ENCODE results near the gene MTF2. TPM values are rescaled to one million over a fixed set of nuclear protein-coding genes. Genes with fewer than 3 reads are reported as not detected.
A peak's percentile ranks its signal among the peaks of the same experiment; 100 is the strongest.
"Not testable (repeated sequence)": the region's sequence is repeated elsewhere in the genome, so short reads cannot be mapped to it uniquely, and the experiment has no call there.

MTF2 gene
- polyA plus RNA-seq, 4 donors: 6.5 to 29.1 (median 9.2) TPM

- 35 to 47% (median 35%) methylated on average over 1 of the region's 1 CpG for WGBS, 3 donors
- FAIRE-seq: no peak
- peaks cover 0 to 3% (median 0%) of the 10 kb centered on the region in 3 donors for H3K4me1 ChIP-seq (ENCODE audit: control insufficient read depth in 3 of 3, insufficient read depth in 2 of 3, low read depth in 1 of 3, low read length in 2 of 3)
- peaks cover 0 to 11% of the 10 kb centered on the region in 2 donors for H3K9me3 ChIP-seq (ENCODE audit: control insufficient read depth in 2 of 2, insufficient read depth in 1 of 2, low read depth in 1 of 2, low read length in 1 of 2)
- no peak overlapping the region for H3K27ac ChIP-seq (ENCODE audit: low read depth in 1 of 3, low read length in 2 of 3)
- DNase-seq: no peak
- H3K36me3 ChIP-seq (ENCODE audit: control insufficient read depth in 3 of 3, insufficient read depth in 2 of 3, low read depth in 1 of 3, low read length in 3 of 3): peaks cover 0 to 7% (median 0%) of the 10 kb centered on the region in 3 donors
- no peaks in the 10 kb centered on the region for H3K27me3 ChIP-seq (ENCODE audit: control insufficient read depth in 3 of 3, insufficient read depth in 3 of 3, low read length in 3 of 3)
- H3K4me3 ChIP-seq (ENCODE audit: low read depth in 1 of 3, low read length in 3 of 3): no peak overlapping the region
Observed at GRCh38 chr1:93171549-93172034, 92.5 kb downstream of the MTF2 start.

DNA sequence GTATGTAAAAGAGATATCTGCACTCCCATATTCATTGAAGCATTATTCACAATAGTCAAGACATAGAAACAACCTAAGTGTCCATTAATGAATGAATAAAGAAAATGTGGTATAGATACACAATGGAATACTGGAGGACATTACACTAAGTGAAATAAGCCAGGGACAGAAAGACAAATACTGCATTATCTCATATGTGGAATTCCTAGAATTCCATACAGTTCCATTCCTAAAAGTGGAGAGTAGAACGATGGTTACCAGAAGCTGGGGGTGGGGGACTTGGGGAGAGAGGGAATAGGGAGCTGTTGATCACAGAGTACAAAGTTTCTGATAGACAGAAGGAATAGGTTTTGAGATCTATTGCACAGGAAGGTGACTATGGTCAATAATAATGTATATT lies 93.7 kb downstream of the MTF2 start:
- H3K27ac ChIP-seq (ENCODE audit: low read depth in 1 of 3, low read length in 2 of 3): no peak overlapping the region
- H3K27me3 ChIP-seq (ENCODE audit: control insufficient read depth in 3 of 3, insufficient read depth in 3 of 3, low read length in 3 of 3): no peaks in the 10 kb centered on the region
- peaks cover 0 to 11% of the 10 kb centered on the region in 2 donors for H3K9me3 ChIP-seq (ENCODE audit: control insufficient read depth in 2 of 2, insufficient read depth in 1 of 2, low read depth in 1 of 2, low read length in 1 of 2)
- H3K4me3 ChIP-seq (ENCODE audit: low read depth in 1 of 3, low read length in 3 of 3): no peak overlapping the region
- peaks cover 0 to 7% (median 0%) of the 10 kb centered on the region in 3 donors for H3K4me1 ChIP-seq (ENCODE audit: control insufficient read depth in 3 of 3, insufficient read depth in 2 of 3, low read depth in 1 of 3, low read length in 2 of 3)
- no peak for DNase-seq
- 35 to 83% (median 71%) methylated on average over 1 of the region's 1 CpG for WGBS, 3 donors
- peaks cover 0 to 11% (median 0%) of the 10 kb centered on the region in 3 donors for H3K36me3 ChIP-seq (ENCODE audit: control insufficient read depth in 3 of 3, insufficient read depth in 2 of 3, low read depth in 1 of 3, low read length in 3 of 3)
- no peak for FAIRE-seq

GRCh38 chr1:93174638-93175037 lies 95.6 kb downstream of the MTF2 start:
- H3K36me3 ChIP-seq (ENCODE audit: control insufficient read depth in 3 of 3, insufficient read depth in 2 of 3, low read depth in 1 of 3, low read length in 3 of 3): peaks cover 0 to 11% (median 0%) of the 10 kb centered on the region in 3 donors
- not testable (repeated sequence) for H3K4me3 ChIP-seq (ENCODE audit: low read depth in 1 of 3, low read length in 3 of 3); H3K27me3 ChIP-seq (ENCODE audit: control insufficient read depth in 3 of 3, insufficient read depth in 3 of 3, low read length in 3 of 3); DNase-seq; H3K27ac ChIP-seq (ENCODE audit: low read depth in 1 of 3, low read length in 2 of 3); FAIRE-seq; H3K4me1 ChIP-seq (ENCODE audit: control insufficient read depth in 3 of 3, insufficient read depth in 2 of 3, low read depth in 1 of 3, low read length in 2 of 3)
- 95 to 99% (median 98%) methylated on average over 3 of the region's 3 CpGs for WGBS, 3 donors
- peaks cover 0 to 11% of the 10 kb centered on the region in 2 donors for H3K9me3 ChIP-seq (ENCODE audit: control insufficient read depth in 2 of 2, insufficient read depth in 1 of 2, low read depth in 1 of 2, low read length in 1 of 2)

DNA sequence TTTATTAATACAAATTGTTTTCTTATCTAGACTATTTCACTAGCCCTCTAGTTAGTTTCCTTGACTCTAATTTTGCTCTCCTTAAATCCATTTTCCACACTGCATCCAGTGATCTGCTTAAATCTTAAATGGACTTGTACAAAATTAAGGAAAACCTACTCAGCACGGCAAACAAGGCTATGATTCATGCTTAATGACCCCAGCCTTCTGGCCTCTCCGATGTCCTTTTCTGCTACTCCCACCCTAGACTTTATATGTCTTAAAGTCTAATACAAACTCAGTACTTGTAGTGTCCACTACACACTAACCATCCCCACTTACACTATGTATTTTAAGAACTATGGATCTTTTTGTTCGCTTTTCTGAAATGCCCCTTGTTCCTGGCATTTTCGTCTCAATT lies 98.9 kb downstream of the MTF2 start:
- H3K4me3 ChIP-seq (ENCODE audit: low read depth in 1 of 3, low read length in 3 of 3): peak overlapping the region in 2 of 3 donors; percentile 18 to 68
- peak in 1 of 2 donors; percentile 16 for DNase-seq
- 22 to 37% (median 25%) methylated on average over 4 of the region's 4 CpGs for WGBS, 3 donors
- H3K36me3 ChIP-seq (ENCODE audit: control insufficient read depth in 3 of 3, insufficient read depth in 2 of 3, low read depth in 1 of 3, low read length in 3 of 3): peaks cover 0 to 7% (median 0%) of the 10 kb centered on the region in 3 donors
- no peaks in the 10 kb centered on the region for H3K27me3 ChIP-seq (ENCODE audit: control insufficient read depth in 3 of 3, insufficient read depth in 3 of 3, low read length in 3 of 3)
- H3K9me3 ChIP-seq (ENCODE audit: control insufficient read depth in 2 of 2, insufficient read depth in 1 of 2, low read depth in 1 of 2, low read length in 1 of 2): no peaks in the 10 kb centered on the region
- peaks cover 0 to 6% (median 4%) of the 10 kb centered on the region in 3 donors for H3K4me1 ChIP-seq (ENCODE audit: control insufficient read depth in 3 of 3, insufficient read depth in 2 of 3, low read depth in 1 of 3, low read length in 2 of 3)
- H3K27ac ChIP-seq (ENCODE audit: low read depth in 1 of 3, low read length in 2 of 3): no peak overlapping the region
- no peak for FAIRE-seq

- Histone ChIP-seq H3K9me3 (ENCODE audit: control insufficient read depth in 2 of 2, insufficient read depth in 1 of 2, low read depth in 1 of 2, low read length in 1 of 2) (no peaks in the 10 kb centered on the region), H3K27me3 (ENCODE audit: control insufficient read depth in 3 of 3, insufficient read depth in 3 of 3, low read length in 3 of 3) (no peaks in the 10 kb centered on the region), H3K4me1 (ENCODE audit: control insufficient read depth in 3 of 3, insufficient read depth in 2 of 3, low read depth in 1 of 3, low read length in 2 of 3) (peaks cover 0 to 6% (median 4%) of the 10 kb centered on the region in 3 donors), H3K27ac (ENCODE audit: low read depth in 1 of 3, low read length in 2 of 3) (no peak overlapping the region), H3K36me3 (ENCODE audit: control insufficient read depth in 3 of 3, insufficient read depth in 2 of 3, low read depth in 1 of 3, low read length in 3 of 3) (peaks cover 0 to 7% (median 0%) of the 10 kb centered on the region in 3 donors), H3K4me3 (ENCODE audit: low read depth in 1 of 3, low read length in 3 of 3) (peak overlapping the region in 2 of 3 donors; percentile 18 to 68)
- DNase-seq (peak; percentile 13 to 35), FAIRE-seq (no peak)
- WGBS, 3 donors: 8 to 26% (median 14%) methylated on average over 5 of the region's 5 CpGs
Observed at GRCh38 chr1:93178418-93178817, 99.3 kb downstream of the MTF2 start.

DNA sequence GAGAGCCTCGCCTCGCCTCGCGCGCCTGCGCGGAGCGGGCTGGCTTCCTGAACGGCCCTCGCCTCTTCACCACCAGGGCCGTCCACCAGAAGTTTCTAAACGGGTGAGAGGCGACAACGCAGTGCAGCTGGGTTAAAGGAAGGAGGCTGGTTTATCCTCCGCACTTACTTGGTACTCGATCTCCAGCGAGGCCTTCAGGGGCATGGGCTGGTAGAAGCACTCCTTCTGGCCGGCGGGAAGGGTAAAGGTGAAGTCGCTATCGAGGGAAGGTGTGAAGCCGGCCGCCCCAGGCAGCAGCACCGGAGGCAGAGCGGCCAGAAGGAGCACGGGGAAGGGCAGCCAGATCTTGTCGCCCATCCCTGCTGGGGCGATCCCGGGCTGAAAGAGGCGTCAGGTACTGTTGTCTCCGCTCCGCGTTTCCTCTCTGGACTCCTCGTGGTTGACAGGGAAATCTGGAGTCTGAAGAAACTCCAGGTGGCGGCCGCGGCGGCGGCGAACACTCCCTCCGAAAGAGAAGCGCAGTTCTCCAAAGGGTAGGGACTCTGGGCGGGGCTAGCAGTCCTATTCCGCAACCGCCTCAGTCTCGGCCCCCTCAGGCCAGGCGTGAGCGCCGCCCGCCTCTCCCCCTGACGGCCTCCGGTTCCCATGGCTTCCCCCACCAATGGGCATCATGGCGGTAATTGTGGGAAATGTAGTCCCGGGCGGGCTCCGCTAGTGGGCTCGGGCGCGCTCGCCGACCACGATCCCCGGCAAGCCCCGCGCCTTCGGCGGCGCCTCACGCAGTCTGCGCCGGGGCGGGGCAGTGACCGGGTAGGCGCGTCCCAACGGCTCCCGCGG lies 101.0 kb downstream of the MTF2 start, which contains the start of gene TMED5:
Gene TMED5 (minus strand): TSS at position 528 of the 837 bp plus-strand sequence. CDS start 171 bp downstream, at position 357.
- Histone ChIP-seq H3K27ac (ENCODE audit: low read depth in 1 of 3, low read length in 2 of 3) (peak within 1 kb of the TSS; percentile 95 to 97 (median 97)), H3K9me3 (ENCODE audit: control insufficient read depth in 2 of 2, insufficient read depth in 1 of 2, low read depth in 1 of 2, low read length in 1 of 2) (no peaks in the 10 kb centered on the region), H3K27me3 (ENCODE audit: control insufficient read depth in 3 of 3, insufficient read depth in 3 of 3, low read length in 3 of 3) (no peaks in the 10 kb centered on the region), H3K4me3 (ENCODE audit: low read depth in 1 of 3, low read length in 3 of 3) (peak within 1 kb of the TSS; percentile 48 to 86 (median 68)), H3K36me3 (ENCODE audit: control insufficient read depth in 3 of 3, insufficient read depth in 2 of 3, low read depth in 1 of 3, low read length in 3 of 3) (peaks cover 0 to 7% (median 0%) of the 10 kb centered on the region in 3 donors), H3K4me1 (ENCODE audit: control insufficient read depth in 3 of 3, insufficient read depth in 2 of 3, low read depth in 1 of 3, low read length in 2 of 3) (peaks cover 0 to 6% (median 4%) of the 10 kb centered on the region in 3 donors)
- FAIRE-seq: no peak
- WGBS, 3 donors: 0% methylated on average over 75 to 78 of the region's 78 CpGs
- peak; percentile 99 for DNase-seq

DNA sequence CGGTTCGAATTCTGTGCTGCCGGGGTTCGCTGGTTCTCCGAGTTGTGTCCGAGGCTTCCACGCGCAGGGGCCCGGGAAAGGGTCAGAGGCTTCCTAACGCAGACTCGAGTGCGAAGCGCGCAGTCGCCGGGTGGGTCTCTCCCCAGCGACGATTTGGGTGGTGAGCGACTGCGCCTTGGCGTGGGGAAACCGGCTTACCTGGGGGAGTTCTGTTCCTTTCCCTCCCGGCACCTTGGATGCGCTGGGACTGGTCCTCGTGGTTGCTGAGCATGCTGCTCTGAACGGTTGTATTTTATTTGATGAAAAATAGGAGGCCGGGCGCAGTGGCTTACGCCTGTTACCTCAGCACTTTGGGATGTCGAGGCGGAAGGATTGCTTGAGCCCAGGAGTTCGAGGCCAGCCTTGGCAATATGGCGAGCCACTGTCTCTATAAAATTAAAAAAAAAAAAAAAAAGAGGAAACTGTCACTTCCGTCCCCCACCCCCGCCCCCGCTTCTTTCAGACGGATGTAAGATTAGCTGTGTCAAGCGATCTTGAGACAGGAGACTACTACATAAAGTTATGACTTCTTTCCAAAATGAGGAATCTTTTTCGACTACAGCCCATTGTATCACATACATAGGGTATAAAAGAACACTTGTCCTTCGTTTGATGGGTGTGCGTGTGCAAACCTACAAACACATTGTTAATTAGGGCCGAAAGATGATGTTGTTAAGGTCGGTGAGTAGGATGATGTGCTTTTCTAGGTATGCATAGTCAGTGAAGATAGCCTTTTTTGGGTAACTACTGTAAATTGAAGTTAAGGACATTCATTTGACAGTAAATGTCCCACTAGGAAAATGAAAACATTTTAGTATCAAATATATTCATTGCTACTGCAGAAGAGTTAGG lies 101.9 kb downstream of the MTF2 start, which contains the start of gene CCDC18:
Gene CCDC18 (plus strand): TSS at position 2 of the 891 bp plus-strand sequence. CDS start 2,638 bp downstream, outside the sequence.
- H3K36me3 ChIP-seq (ENCODE audit: control insufficient read depth in 3 of 3, insufficient read depth in 2 of 3, low read depth in 1 of 3, low read length in 3 of 3): peaks cover 0 to 7% (median 0%) of the 10 kb centered on the region in 3 donors
- DNase-seq (peak in 1 of 2 donors; percentile 46), FAIRE-seq (no peak)
- peak within 1 kb of the TSS; percentile 48 to 86 (median 68) for H3K4me3 ChIP-seq (ENCODE audit: low read depth in 1 of 3, low read length in 3 of 3)
- peaks cover 0 to 6% (median 4%) of the 10 kb centered on the region in 3 donors for H3K4me1 ChIP-seq (ENCODE audit: control insufficient read depth in 3 of 3, insufficient read depth in 2 of 3, low read depth in 1 of 3, low read length in 2 of 3)
- 1 to 2% (median 1%) methylated on average over 42 to 43 of the region's 43 CpGs for WGBS, 3 donors
- H3K9me3 ChIP-seq (ENCODE audit: control insufficient read depth in 2 of 2, insufficient read depth in 1 of 2, low read depth in 1 of 2, low read length in 1 of 2): no peaks in the 10 kb centered on the region
- H3K27ac ChIP-seq (ENCODE audit: low read depth in 1 of 3, low read length in 2 of 3): peak within 1 kb of the TSS; percentile 95 to 97 (median 97)
- no peaks in the 10 kb centered on the region for H3K27me3 ChIP-seq (ENCODE audit: control insufficient read depth in 3 of 3, insufficient read depth in 3 of 3, low read length in 3 of 3)

DNA sequence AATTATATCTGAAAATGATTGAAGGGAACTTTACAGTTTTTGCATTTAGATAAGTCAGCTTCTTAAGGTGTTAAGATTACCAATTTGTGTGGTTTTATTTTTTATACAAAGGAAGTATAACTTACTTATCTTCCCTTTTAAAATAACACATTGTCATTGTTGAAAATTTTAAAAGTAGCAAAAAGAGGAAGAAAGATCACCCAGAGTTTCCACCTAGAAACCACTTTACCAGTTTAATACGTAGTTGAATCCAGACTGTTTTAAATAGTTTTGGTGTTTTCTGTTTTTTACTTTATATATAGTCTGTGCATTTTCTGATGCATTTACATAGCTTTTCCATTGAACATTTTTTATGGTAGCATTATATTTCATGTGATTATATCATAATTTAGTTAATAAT lies 107.6 kb downstream of the MTF2 start:
- DNase-seq (no peak), FAIRE-seq (peak; percentile 71)
- 65 to 92% (median 78%) methylated on average over 1 of the region's 1 CpG for WGBS, 3 donors
- Histone ChIP-seq H3K4me1 (ENCODE audit: control insufficient read depth in 3 of 3, insufficient read depth in 2 of 3, low read depth in 1 of 3, low read length in 2 of 3) (no peaks in the 10 kb centered on the region), H3K27me3 (ENCODE audit: control insufficient read depth in 3 of 3, insufficient read depth in 3 of 3, low read length in 3 of 3) (no peaks in the 10 kb centered on the region), H3K4me3 (ENCODE audit: low read depth in 1 of 3, low read length in 3 of 3) (no peak overlapping the region), H3K9me3 (ENCODE audit: control insufficient read depth in 2 of 2, insufficient read depth in 1 of 2, low read depth in 1 of 2, low read length in 1 of 2) (no peaks in the 10 kb centered on the region), H3K36me3 (ENCODE audit: control insufficient read depth in 3 of 3, insufficient read depth in 2 of 3, low read depth in 1 of 3, low read length in 3 of 3) (peaks cover 0 to 2% (median 0%) of the 10 kb centered on the region in 3 donors), H3K27ac (ENCODE audit: low read depth in 1 of 3, low read length in 2 of 3) (no peak overlapping the region)
